Neutrophil (primary cell): Measurements from ENCODE around the gene FBXO46.

Experiments used
- H3K27ac ChIP-seq: fragments of 200-600 bp; sonication (generic); 2 replicates; pipeline ENCODE4 v1.5.1; 2016; ENCODE audit warnings: mild to moderate bottlenecking, moderate library complexity
- H3K27me3 ChIP-seq: fragments of 200-600 bp; sonication (generic); 2 replicates; pipeline ENCODE4 v1.6.0; 2016; ENCODE audit warnings: mild to moderate bottlenecking
- H3K36me3 ChIP-seq: fragments of 200-600 bp; sonication (generic); 2 replicates; pipeline ENCODE4 v1.5.1; 2017
- H3K4me1 ChIP-seq, 2 experiments: fragments of 200-600 bp in 1 of 2; sonication (generic) in 1 of 2; 1 replicate in 1 of 2; 2 replicates in 1 of 2; pipeline versions ENCODE4 v1.5.1 to v1.6.1; 2013 to 2016; ENCODE audit warnings: low read depth in 1 of 2, low read length in 1 of 2, mild to moderate bottlenecking in 1 of 2, moderate library complexity in 1 of 2; ENCODE audit not compliant: control insufficient read depth in 1 of 2, insufficient read depth in 1 of 2
- H3K4me3 ChIP-seq, 2 experiments: fragments of 200-600 bp in 1 of 2; sonication (generic) in 1 of 2; 1 replicate in 1 of 2; 2 replicates in 1 of 2; pipeline ENCODE4 v1.5.1; 2013 to 2016; ENCODE audit warnings: low read depth in 1 of 2, low read length in 1 of 2, mild to moderate bottlenecking in 1 of 2, moderate library complexity in 1 of 2
- H3K9me3 ChIP-seq: fragments of 200-600 bp; sonication (generic); 2 replicates; pipeline ENCODE4 v1.5.1; 2016
- TF ChIP-seq, protein P1 (sequence below): fragments of 200-600 bp; sonication (generic); IDR thresholded peaks from 2 replicates; pipeline ENCODE4 v1.5.1; 2016; ENCODE audit warnings: antibody characterized with exemption

The FBXO46 gene

DNA sequence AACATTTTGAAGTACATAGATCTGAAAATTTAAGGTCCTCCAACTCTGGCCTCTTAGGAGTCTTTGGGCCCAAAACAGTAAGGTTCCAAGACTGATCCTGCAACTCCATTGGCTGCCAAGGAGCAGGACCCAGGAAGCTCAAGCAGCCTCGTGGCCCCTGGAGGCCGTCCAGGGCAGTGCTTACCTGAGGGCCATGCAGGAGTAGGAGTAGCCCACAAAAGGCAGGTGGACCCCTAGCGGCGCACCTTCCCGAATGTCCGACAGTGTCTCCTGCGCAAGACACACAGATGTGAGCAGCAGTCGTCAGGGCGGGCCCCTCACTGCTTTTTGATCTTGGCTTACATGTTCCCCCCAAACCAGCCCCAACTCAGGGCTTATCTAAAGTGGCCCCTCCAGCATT, 44.1 kb upstream of the FBXO46 start:
- Histone ChIP-seq H3K4me3 (no peak overlapping the region), H3K36me3 (no peaks in the 10 kb centered on the region), H3K9me3 (no peaks in the 10 kb centered on the region), H3K27me3 (peaks cover 99% of the 10 kb centered on the region), H3K4me1 (peaks cover 16 to 21% of the 10 kb centered on the region in 2 experiments), H3K27ac (no peak overlapping the region)
- TF ChIP-seq, protein P1, sequence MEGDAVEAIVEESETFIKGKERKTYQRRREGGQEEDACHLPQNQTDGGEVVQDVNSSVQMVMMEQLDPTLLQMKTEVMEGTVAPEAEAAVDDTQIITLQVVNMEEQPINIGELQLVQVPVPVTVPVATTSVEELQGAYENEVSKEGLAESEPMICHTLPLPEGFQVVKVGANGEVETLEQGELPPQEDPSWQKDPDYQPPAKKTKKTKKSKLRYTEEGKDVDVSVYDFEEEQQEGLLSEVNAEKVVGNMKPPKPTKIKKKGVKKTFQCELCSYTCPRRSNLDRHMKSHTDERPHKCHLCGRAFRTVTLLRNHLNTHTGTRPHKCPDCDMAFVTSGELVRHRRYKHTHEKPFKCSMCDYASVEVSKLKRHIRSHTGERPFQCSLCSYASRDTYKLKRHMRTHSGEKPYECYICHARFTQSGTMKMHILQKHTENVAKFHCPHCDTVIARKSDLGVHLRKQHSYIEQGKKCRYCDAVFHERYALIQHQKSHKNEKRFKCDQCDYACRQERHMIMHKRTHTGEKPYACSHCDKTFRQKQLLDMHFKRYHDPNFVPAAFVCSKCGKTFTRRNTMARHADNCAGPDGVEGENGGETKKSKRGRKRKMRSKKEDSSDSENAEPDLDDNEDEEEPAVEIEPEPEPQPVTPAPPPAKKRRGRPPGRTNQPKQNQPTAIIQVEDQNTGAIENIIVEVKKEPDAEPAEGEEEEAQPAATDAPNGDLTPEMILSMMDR: no peak

DNA sequence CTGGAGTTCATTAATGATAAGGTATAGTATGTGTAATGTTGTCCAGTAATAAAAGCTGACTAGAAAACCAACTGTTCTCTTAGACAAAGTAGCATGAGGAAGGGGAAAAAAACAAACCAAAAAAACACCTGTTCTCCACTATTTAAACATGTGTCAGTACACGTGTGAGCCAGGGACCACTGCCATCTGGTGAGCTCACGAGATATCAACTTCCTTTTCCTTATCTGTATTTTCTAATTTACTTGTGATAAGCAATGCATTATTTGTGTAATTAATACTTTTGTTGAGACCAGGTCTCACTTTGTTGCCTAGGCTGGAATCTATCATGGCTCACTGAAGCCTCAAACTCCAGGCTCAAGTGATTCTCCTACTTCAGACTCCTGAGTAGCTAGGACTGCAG, 42.7 kb upstream of the FBXO46 start:
- TF ChIP-seq, protein P1: no peak
- peaks cover 99% of the 10 kb centered on the region for H3K27me3 ChIP-seq

DNA sequence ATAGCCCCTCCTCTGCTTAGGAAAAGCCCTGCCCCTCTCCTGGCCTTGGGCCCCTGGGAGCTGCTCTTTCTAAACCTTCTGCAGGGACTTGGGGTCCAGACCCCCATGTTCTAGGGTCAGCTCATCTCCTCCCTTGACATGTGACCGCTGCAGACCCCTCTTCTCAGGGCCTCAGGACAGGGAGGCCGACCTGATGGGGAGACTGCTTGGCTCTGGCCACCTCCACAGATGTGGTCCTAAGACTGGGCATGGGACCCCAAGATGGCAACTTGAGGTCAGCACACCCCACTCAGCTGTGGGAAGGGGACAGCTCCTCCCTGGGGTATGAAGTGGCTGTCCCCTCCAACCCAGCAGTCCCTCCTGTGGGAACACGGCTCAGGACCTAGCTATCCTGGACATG, 42.2 kb upstream of the FBXO46 start:
- Histone ChIP-seq H3K27me3 (peaks cover 99% of the 10 kb centered on the region), H3K9me3 (no peaks in the 10 kb centered on the region), H3K4me1 (peaks cover 26 to 30% of the 10 kb centered on the region in 2 experiments), H3K4me3 (no peak overlapping the region), H3K36me3 (no peaks in the 10 kb centered on the region), H3K27ac (no peak overlapping the region)
- TF ChIP-seq, protein P1: no peak

More for the DNA sequence above, 42.7 kb upstream of the FBXO46 start:
- H3K27ac ChIP-seq: no peak overlapping the region
- H3K9me3 ChIP-seq: no peaks in the 10 kb centered on the region
- H3K36me3 ChIP-seq: no peaks in the 10 kb centered on the region
- H3K4me1 ChIP-seq: peaks cover 21 to 25% of the 10 kb centered on the region in 2 experiments
- H3K4me3 ChIP-seq: no peak overlapping the region

DNA sequence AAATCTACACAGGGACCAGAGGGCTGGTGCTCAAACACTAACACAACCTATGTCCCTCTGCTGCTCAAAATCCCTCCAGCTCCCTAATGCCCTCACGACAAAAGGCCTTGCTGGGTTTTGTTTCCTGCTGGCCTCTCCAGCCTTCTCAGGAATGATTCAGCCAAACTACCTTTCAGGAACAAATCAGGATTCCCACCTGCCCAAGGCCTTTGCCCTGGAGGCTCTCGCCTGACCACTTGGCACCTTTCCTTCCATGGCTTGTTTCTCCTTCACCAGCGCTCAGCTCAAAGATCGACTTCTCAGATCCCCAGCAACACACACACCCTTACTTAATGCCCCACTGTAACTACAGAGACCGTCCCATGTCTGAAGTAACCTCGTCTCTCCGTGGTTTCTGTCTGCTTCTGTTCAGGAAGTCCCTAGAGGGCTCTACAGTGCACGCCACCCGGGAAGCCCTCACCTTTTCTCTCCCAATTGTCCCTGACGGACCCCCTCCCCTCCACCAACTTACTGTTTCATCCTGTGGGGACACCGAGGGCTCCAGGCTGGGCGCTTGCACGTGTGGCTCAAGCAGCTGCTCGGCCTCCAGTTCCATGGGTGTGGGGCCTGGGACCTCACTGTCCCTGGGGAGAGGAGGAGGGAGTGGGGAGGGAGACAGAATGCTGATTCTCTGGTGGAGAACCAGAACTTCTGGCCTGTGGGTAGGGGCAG, 41.6 kb upstream of the FBXO46 start:
- Histone ChIP-seq H3K4me3 (no peak overlapping the region), H3K4me1 (peaks cover 29 to 34% of the 10 kb centered on the region in 2 experiments), H3K36me3 (no peaks in the 10 kb centered on the region), H3K27me3 (peaks cover 99% of the 10 kb centered on the region), H3K9me3 (no peaks in the 10 kb centered on the region), H3K27ac (no peak overlapping the region)
- TF ChIP-seq, protein P1: no peak

DNA sequence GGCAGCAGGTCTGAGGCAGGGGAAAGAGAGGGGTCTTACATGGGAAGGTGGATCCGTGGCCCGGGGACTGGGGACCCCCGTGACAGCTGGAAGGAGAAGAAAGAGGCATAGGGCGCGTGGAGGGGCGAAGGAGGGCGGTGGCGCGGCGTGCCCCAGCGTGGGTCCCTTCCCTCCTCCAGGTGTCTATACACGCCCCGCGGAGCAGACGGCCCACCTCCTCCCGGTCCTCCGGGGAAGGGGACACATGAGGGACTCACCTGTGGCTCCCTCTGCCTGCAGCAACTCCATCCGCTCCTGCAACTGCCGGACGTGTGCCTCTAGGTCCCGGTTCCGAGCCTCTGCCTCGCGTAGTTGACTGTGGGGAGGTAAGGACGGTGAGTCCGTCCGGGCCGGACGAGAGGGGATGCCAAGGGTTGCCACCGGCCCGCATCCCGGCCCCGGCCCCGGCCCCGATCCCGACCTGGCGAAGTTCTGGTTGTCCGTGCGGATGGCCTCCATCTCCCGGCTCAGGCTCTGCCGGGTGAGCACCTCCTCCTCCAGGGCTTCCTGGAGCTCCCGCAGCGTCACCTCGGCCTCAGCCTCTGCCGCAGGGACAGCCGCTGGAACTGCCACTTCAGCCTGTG, 40.7 kb upstream of the FBXO46 start:
- no peak overlapping the region for H3K4me3 ChIP-seq
- H3K9me3 ChIP-seq: no peaks in the 10 kb centered on the region
- no peaks in the 10 kb centered on the region for H3K36me3 ChIP-seq
- H3K27me3 ChIP-seq: peaks cover 99% of the 10 kb centered on the region
- H3K4me1 ChIP-seq: peaks cover 29 to 34% of the 10 kb centered on the region in 2 experiments
- H3K27ac ChIP-seq: no peak overlapping the region
- TF ChIP-seq, protein P1: no peak
